Measurements from ENCODE around the gene MAP2K3.

Gene MAP2K3

GRCh38 chr17:21252796-21253645 lies 31.5 kb upstream of the MAP2K3 start, which contains the start of gene NATD1:
TSS of gene NATD1 (minus strand) at chr17:21253410. CDS start at chr17:21253264, 146 bp downstream.
- in situ Hi-C loops (cut with MboI; ENCODE audit: low sequenced_read_pairs) = no loop called here

GRCh38 chr17:21253646-21254441 lies 30.7 kb upstream of the MAP2K3 start:
- in situ Hi-C loops (cut with MboI; ENCODE audit: low sequenced_read_pairs) = no loop called here

GRCh38 chr17:21258593-21258992 lies 25.9 kb upstream of the MAP2K3 start:
- in situ Hi-C loops (cut with MboI; ENCODE audit: low sequenced_read_pairs) = no loop called here

GRCh38 chr17:21262259-21262993 lies 22.1 kb upstream of the MAP2K3 start:
- in situ Hi-C loops (cut with MboI; ENCODE audit: low sequenced_read_pairs) = no loop called here

GRCh38 chr17:21263376-21263775 lies 21.1 kb upstream of the MAP2K3 start:
- in situ Hi-C loops (cut with MboI; ENCODE audit: low sequenced_read_pairs) = no loop called here

DNA sequence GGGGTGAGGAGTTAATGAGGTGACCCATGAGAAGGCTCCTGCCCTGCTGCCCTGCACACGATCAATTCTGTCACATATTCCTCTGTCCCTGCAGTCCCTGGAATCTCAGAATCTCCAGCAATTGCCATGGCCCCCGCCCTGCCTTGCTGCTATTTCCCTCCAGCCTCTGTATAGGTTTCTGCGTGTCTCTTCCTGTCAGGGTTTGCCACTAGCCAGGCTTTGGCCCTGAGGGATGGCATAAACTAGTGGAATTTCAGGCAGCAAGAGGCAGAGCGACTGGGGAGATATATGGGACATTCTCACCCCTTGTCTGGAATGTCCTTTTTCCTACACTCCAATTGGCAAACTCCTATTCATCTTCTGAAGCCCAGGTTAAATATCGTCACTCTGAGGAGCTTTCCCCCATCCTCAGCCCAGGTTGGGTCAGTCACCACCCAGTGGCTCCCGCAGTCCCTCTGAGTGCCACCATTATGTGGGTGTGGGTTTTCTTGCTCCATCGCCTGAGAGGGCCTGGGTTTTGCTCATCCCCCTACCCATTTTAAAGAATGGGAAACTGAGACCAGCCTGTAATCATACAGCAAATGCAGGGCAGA lies 15.8 kb upstream of the MAP2K3 start:
- in situ Hi-C loops (cut with MboI; ENCODE audit: low sequenced_read_pairs) = no loop called here

- in situ Hi-C loops (cut with MboI; ENCODE audit: low sequenced_read_pairs) = no loop called here
These were observed 15.1 kb upstream of the MAP2K3 start for GRCh38 chr17:21269394-21269793.

GRCh38 chr17:21271454-21272183 lies 12.9 kb upstream of the MAP2K3 start:
- in situ Hi-C loops (cut with MboI; ENCODE audit: low sequenced_read_pairs) = no loop called here

DNA sequence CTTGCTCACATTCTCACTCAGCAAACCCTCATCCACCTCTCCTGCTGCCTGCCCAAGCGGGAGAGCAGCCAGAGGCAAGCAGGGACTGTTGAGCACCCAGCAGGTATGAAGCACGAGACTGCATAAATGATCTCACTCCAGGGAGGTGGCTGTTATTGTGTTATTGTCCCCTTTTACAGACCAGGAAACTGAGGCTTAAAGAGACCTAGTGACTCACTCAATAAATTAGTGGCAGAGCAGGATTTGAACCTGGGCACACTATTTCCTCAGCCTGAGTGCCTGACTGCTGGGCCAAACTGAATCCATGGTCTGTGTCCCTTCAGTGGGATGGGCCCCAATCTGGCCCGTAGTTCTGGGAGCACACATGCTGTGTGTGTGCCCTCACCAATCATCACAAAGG lies 12.3 kb upstream of the MAP2K3 start:
- in situ Hi-C loops (cut with MboI; ENCODE audit: low sequenced_read_pairs) = no loop called here

DNA sequence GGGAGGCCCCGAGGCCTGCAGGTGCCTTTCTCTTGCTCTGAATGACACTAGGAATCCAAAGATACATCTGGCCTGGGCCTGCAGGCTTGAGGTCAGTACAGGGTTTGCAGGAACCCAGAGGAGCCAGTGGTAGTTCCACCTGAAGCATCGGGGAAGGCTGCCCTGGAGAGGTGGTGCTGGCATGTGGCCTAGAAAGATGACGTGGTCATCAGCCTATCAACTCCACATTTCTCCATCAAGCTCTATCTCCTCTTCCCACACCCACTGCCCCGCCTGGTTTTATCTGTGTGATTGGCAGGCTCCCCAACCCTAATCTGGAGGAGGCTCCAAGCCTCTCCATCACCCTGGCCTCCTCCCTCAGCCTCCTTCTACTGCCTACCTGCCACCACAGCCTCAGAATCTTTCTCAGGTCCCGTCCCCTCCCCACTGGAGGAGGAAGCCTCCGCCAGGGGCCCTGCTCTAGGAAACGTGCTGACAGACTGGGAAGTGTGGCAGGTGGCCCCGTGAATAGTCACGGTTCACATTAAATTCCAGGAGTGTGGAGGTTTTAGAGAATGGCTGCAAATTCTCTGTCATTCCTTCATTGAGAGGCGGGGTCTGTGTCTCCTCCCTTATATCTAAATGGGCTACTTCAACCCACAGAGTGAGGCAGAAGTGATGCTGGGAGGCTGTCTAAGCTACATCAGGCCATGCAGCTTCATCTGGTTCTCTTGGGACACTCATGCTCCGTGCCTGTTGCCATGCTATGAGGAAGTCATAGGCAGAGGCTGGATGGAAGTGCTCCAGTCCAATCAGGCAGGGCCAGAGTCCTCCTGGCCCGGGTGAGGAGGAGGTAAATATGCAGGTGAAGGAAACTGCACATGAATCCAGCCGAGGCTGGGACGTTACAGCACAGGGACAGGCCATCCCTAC lies 11.4 kb upstream of the MAP2K3 start:
- in situ Hi-C loops (cut with MboI; ENCODE audit: low sequenced_read_pairs) = no loop called here

DNA sequence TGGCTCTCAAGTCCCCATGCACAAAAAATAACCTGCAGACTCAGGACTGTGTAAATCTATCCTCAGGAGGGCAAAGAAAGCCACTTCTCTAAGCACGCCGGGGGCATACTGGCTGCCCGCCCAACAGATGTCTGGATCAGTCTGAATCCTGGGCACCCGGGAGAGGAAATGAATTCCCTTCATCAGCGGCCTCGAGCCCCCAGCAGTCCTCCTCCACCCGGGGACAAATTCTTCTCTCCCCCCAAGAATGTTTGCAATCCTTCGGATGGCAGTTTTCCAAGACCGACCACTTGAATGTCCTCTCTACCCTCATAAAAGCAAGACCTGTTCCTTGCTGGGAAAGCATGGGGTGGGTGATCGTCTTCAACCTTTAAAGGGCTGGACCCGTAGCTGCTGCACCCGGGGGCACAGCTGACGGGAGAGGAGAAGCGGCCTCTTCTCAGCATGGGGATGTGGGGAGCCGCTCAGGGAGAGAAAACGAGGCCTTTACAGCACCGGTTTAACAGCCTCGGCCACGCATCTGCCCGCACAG lies 9.4 kb upstream of the MAP2K3 start:
- in situ Hi-C loops (cut with MboI; ENCODE audit: low sequenced_read_pairs) = no loop called here

DNA sequence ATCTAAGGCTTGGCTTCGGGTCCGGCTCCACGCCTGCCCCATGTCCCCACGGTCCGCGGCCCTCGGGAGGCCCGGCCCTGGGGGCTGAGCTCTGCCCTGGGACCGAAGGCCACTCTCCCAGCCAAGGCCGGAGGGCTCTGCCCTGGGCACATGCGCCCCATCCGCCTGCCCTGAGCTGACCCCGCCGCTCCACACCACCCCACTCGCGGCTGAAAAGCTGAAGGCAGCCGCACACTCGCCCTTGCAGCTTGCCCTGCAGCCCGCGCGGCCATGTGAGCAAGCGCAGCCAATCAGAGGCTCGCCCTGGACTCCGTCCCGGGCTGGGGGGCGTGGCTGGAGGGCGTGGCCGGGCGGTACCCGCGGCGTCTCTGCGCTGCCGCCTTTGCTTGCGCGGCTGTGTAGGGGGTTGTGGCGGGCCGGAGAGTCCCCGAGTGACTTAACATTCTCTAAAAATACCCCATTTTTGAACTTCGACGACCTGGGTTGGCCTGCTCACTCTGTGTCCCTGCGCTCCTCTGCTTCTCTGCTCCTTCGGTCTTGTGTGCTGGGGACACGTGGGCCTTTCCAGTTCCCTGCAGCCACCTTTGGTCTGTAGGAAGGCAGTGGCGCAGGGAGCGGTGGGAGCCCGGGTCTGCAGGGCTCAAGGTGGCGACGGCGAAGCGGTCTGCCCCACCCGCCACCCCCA lies 8.8 kb upstream of the MAP2K3 start:
- in situ Hi-C loops (cut with MboI; ENCODE audit: low sequenced_read_pairs) = no loop called here

- in situ Hi-C loops (cut with MboI; ENCODE audit: low sequenced_read_pairs) = no loop called here
These were observed 8.3 kb upstream of the MAP2K3 start for GRCh38 chr17:21276264-21276588.

DNA sequence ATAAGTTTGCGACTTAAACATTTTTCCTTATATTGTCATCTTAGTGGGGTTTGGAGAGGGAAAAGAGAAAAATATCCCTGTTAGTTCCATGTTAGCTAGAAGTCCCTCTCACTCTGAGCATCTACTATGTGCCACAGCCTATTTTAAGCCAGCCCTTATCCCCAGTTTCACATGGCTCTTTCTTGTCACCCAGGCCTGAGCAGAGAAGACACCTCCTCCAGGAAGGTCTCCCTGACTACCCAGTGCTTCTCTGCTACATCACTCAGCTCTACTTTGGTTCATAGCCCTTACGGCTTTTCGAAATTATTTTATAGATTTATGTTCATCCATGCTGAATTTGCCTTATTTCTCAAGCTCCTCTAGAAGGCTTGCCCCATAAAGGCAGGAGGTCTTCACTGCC lies 7.2 kb upstream of the MAP2K3 start:
- in situ Hi-C loops (cut with MboI; ENCODE audit: low sequenced_read_pairs) = no loop called here

GRCh38 chr17:21278450-21279197 lies 5.9 kb upstream of the MAP2K3 start:
- in situ Hi-C loops (cut with MboI; ENCODE audit: low sequenced_read_pairs) = no loop called here

DNA sequence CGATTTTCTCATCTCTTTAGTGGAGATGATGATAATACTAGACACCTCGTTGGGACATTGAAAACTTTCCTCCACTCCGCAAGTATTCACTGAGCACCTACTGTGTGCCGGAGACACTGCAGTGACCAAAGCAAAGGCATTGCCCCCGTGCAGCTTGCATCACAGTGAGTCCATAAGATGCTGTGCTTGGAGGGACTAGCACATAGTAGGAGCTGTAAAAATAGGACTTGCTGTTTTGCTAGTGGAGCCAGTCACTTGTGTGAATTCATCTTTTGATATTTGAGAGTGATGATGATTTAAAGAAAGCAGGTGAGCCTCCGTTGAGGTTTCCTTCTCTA lies 5.3 kb upstream of the MAP2K3 start:
- in situ Hi-C loops (cut with MboI; ENCODE audit: low sequenced_read_pairs) = no loop called here

DNA sequence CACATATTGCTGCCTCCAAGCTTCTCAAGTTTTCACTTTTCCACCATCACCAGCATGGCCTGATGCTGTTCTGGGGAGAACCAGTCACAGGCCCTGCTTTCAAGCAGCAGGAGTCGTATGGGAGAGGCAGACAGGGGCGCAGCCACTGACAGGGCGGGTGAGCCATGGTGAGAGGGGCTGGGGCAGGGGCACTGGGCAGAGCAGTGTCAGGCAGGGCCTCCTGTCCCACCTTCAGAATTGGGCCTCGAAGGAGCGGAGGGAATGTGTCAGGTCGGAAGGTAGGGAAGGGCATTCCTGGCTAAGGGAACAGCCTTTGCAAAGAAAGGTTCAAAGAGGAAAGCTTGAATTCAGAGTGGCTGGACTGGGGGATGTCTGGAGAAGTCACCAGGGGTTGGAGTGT lies 4.9 kb upstream of the MAP2K3 start:
- in situ Hi-C loops (cut with MboI; ENCODE audit: low sequenced_read_pairs) = no loop called here

DNA sequence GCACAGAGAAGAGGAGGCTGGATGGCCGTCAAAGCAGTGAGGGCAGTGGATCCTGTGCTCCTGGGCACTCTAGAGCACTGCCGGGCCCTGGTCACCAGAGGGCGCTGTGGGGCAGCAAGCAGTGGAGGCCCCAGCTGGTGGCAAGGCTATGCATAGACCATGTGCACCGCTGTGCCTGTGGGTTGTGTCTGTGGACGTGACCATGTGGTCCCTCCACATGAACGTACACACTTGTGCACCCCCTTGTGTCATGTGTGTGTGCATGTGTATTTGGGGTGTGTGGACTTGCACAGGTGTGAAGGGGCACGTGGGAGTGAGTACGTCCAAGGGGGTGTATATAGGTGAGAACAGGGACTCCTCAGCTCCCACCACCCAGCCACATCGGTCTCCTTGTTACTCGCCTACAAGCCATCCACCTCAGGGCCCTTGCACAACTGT lies 4.4 kb upstream of the MAP2K3 start:
- in situ Hi-C loops (cut with MboI; ENCODE audit: low sequenced_read_pairs) = no loop called here

Measured in HL-60/S4 treated with phorbol 12-myristate 13-acetate at 8.2 ng/mL for 4 days and 3 days (cell line).